Measurements from ENCODE around the gene NOS2. TPM values are rescaled to one million over a fixed set of nuclear protein-coding genes. Genes with fewer than 3 reads are reported as not detected.

Gene NOS2
- total RNA-seq, 1 experiment from 2014 or later = 0.35 TPM

- H3K36me3 Mint-ChIP-seq (ENCODE audit: insufficient read depth in 1 of 3, low read depth in 3 of 3) = no peaks in the 10 kb centered on the region; a peak in 1 of 7 replicates
- Histone ChIP-seq H3K4me2 (ENCODE audit: insufficient read depth, insufficient read length, low read length) (no peak overlapping the region), H4K91ac (ENCODE audit: insufficient read length, low read depth, low read length) (no peak overlapping the region), H4K20me1 (ENCODE audit: control insufficient read depth, insufficient read depth, insufficient read length) (no peaks in the 10 kb centered on the region), H2BK15ac (ENCODE audit: low read depth, low read length) (no peak overlapping the region), H4K5ac (ENCODE audit: insufficient read length, low read depth, low read length) (no peak overlapping the region), H3K9me3 (ENCODE audit: control insufficient read depth, low read depth, low read length) (no peaks in the 10 kb centered on the region), H2BK20ac (ENCODE audit: low read depth, low read length, poor library complexity, severe bottlenecking) (no peak overlapping the region), H3K27ac (ENCODE audit: insufficient read length, low read depth, low read length) (no peak overlapping the region), H3K79me1 (ENCODE audit: insufficient read depth, low read depth, low read length, poor library complexity, severe bottlenecking) (no peaks in the 10 kb centered on the region), H3K56ac (ENCODE audit: insufficient read length, low read depth, low read length) (no peak overlapping the region), H3K4me1 (ENCODE audit: insufficient read depth, low read length) (no peaks in the 10 kb centered on the region), H3K18ac (ENCODE audit: insufficient read length, low read depth, low read length) (no peak overlapping the region), H3K79me2 (ENCODE audit: insufficient read depth, low read length) (no peaks in the 10 kb centered on the region), H2AK5ac (ENCODE audit: insufficient read length, low read length) (no peak overlapping the region), H2AFZ (ENCODE audit: low read length) (no peak overlapping the region), H2BK120ac (ENCODE audit: low read depth, low read length, poor library complexity, severe bottlenecking) (no peak overlapping the region), H3K9ac (ENCODE audit: extremely low read depth, insufficient read length, low read length) (no peak overlapping the region), H4K8ac (replicated peaks; ENCODE audit: insufficient read length, low read depth, low read length) (no peak overlapping the region), H3T11ph (ENCODE audit: low read length) (no peak overlapping the region), H3K4ac (ENCODE audit: low read depth, low read length) (no peak overlapping the region), H3K23ac (ENCODE audit: insufficient read length, low read depth, low read length) (no peak overlapping the region), H2BK12ac (ENCODE audit: insufficient read length, low read depth, low read length) (no peak overlapping the region), H3K23me2 (ENCODE audit: insufficient read length, low read depth, low read length, poor library complexity, severe bottlenecking) (peaks cover 8% of the 10 kb centered on the region), H3K27me3 (ENCODE audit: insufficient read depth, low read length) (peaks cover 5% of the 10 kb centered on the region; the same call in 1 of the 2 replicates), H2BK5ac (ENCODE audit: insufficient read length, low read length) (no peak overlapping the region), H3K14ac (ENCODE audit: insufficient read depth, low read length) (no peak overlapping the region)
- no peak for TF ChIP-seq CTCF (conservative IDR thresholded peaks at IDR 0.05)
- WGBS (ENCODE audit: extremely low coverage, insufficient read length, low lambda C conversion rate) = no CpG with 5 or more reads among the region's 3 CpGs
- peaks cover 4 to 10% of the 10 kb centered on the region in 2 experiments for H3K4me1 Mint-ChIP-seq
- peaks cover 52% of the 10 kb centered on the region for H3K27me3 Mint-ChIP-seq (ENCODE audit: low read depth)
- no peak for DNase-seq
- H3K4me3 Mint-ChIP-seq = no peak overlapping the region
- no peaks in the 10 kb centered on the region; a peak in 1 of 5 replicates for H3K9me3 Mint-ChIP-seq
- H3K27ac Mint-ChIP-seq = no peak overlapping the region
Observed at GRCh38 chr17:27792095-27792494, 8.2 kb downstream of the NOS2 start.

All from H9 (cell line).